Measurements from ENCODE around the gene SYPL1.
"Not testable (repeated sequence)": the region's sequence is repeated elsewhere in the genome, so short reads cannot be mapped to it uniquely, and the experiment has no call there.

The SYPL1 gene

DNA sequence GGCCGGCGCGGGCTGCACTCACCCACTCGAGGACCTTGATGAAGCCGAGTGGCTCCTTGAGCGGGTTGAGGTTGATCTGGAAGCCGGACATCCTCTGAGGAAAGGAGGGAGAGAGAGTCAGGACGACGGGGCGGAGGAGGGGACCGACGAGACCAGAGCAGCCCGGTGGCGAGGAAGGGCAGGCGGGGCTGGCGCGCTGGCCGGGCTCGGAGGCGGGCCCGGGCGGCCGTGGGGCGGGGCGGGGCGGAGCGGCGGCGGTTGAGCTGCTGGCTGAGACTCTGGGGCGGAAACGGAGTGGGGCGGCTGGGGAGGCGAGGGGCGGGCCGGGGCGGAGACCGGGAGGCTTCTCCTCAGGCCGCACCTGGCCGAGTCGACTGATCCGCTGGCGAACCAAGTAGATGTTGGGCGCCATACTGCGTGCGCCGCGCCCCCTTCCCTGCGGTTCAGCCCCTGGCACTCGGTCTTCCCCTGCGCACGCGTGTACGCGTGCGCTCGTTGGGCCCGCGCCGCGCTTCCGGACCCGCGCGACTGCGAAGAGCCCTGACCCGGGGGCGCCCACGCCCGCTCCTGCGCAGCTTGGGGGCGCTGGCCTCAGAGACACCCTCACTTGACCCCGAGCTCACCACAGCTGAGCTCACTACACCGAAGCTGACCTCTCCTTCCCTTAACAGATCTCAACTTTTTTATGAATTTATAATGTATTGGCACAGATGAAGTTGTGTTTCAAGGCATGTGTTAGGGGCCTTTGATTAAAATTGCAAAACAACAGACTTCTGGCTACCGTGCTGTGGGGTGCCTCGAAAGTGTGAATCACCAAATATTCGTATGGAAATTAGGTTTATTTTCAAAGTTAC, at the start of gene SYPL1:
SYPL1 (minus strand) TSS at position 195 of the 854 bp plus-strand sequence; CDS start at position 91, 104 bp downstream.
- DNase-seq (ENCODE audit: low read depth), result peak; percentile 89

GRCh38 chr7:106155027-106155426, 42.9 kb upstream of the SYPL1 start:
- DNase-seq (ENCODE audit: low read depth), result no peak

GRCh38 chr7:106153891-106154449, 41.9 kb upstream of the SYPL1 start:
- DNase-seq (ENCODE audit: low read depth), result peak; percentile 54

- DNase-seq (ENCODE audit: low read depth), result no peak
Observed at GRCh38 chr7:106152313-106152665, 40.2 kb upstream of the SYPL1 start.

- no peak for DNase-seq (ENCODE audit: low read depth)
Observed at GRCh38 chr7:106151459-106152312, 39.6 kb upstream of the SYPL1 start.

DNA sequence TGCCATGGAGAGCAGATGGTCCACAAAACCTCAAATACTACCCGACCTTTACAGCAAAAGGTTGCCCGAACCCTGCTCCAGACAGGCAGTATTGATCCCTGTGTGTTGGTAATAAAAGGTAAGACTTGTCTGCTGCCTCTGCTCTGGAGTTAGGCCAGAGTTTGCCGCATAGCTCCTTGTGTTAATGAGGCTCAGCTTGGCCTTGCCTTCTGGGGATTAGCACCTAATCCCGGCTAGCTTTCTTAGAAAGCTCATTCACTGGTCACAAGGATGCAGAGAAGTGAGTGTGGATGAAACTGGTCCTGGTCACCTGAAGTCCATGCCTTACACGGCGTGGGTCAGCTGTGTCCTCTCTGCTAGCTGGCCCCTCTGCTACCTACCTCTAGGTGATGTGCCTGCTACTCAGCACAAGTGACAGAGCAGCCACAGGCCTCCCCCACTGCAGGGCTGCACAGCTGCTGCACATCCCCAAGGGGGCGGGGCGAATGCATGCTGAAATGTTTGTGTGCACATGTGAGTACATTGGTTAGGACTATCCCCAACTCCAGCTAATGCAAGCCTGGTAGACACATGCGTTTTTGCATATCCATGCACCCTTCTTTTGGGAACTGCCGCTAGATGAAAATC, 31.7 kb upstream of the SYPL1 start:
- no peak for DNase-seq (ENCODE audit: low read depth)

DNA sequence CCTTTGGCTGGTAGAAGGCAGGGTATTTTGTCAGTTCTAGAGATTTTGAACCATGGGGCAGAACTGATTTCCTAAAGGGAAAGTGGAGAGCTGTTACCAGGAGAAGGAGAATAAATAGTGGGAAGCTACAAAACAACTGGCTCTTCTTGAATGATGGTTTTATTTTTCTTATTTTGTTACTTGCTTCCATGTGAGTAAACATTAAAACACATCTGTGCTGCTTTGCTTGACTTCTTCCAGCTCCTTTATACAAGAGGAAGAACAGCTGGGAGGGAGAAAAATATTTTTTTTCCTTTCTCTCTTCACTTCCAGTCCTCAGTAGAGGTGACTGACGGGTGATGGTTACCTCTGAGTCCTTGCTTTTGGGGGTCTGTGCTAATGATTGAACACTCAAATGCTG, 30.0 kb upstream of the SYPL1 start:
- DNase-seq (ENCODE audit: low read depth), result no peak

- DNase-seq (ENCODE audit: low read depth), result no peak
Observed at GRCh38 chr7:106140406-106141173, 28.5 kb upstream of the SYPL1 start.

- DNase-seq (ENCODE audit: low read depth), result no peak
Observed at GRCh38 chr7:106139265-106140251, 27.4 kb upstream of the SYPL1 start.

DNA sequence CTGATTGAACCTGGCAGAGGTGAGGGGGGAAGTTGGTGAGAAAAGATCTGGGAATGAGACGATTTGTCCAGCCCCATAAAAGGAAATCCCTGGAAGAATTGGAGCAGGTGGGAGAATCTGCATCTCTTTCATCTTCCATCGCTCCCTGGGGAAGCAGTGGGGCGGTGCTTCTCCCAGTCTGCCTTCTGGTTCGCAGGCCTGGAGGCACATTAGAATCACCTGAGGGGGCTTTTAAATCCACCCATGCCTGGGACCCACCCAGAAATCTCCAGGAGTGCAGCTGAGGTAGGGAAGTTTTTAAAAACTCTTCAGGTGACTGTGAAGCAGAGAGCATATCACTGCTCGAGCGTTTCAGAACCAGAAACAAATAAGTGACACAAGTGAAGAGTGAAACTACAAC, 26.7 kb upstream of the SYPL1 start:
- no peak for DNase-seq (ENCODE audit: low read depth)

- not testable (repeated sequence) for DNase-seq (ENCODE audit: low read depth)
Observed at GRCh38 chr7:106138181-106138580, 26.1 kb upstream of the SYPL1 start.

- no peak for DNase-seq (ENCODE audit: low read depth)
Observed at GRCh38 chr7:106134241-106134640, 22.1 kb upstream of the SYPL1 start.

DNA sequence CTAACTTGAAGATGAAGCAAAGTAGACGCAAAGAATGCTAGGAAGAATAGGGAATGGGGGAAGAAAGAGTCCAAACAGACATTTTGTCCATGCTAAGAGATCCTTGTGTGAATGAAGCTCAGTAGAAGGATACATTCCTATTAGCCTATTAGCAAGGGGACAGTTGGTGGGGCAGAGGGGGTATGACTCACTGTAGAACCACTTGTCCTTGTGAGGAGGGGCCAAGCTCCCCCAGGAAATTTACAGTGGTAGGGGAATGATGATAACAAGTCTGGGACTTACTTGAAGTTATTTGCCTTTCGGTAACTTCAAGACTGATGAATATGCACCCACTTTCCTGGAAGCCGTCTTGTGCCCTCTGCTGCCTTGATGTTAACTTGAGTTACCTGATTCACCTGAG, 17.2 kb upstream of the SYPL1 start:
- DNase-seq (ENCODE audit: low read depth), result no peak

DNA sequence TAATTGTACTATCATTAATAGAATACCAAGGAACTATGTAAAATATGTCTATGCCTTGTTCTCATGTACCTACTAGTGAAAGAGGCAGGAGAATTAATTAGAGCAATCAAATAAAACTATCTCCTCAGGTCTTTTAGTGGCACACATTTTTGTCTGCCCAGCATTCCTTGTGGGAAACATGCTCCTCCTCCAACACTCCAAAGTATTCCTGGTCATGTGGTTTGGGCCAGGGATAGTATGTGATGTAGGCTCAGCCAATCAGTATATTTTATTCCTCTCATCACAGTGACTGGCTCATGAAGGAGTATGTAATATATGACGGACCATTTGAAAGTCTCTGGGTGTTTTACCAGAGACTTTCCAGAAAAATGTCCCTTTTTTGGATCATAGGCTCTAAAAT, 16.7 kb upstream of the SYPL1 start:
- DNase-seq (ENCODE audit: low read depth), result no peak

GRCh38 chr7:106127984-106128780, 16.1 kb upstream of the SYPL1 start:
- DNase-seq (ENCODE audit: low read depth), result no peak

GRCh38 chr7:106126170-106126938, 14.2 kb upstream of the SYPL1 start:
- DNase-seq (ENCODE audit: low read depth), result peak; percentile 10

GRCh38 chr7:106125417-106125816, 13.3 kb upstream of the SYPL1 start:
- no peak for DNase-seq (ENCODE audit: low read depth)

GRCh38 chr7:106124186-106124585, 12.1 kb upstream of the SYPL1 start:
- DNase-seq (ENCODE audit: low read depth), result no peak

DNA sequence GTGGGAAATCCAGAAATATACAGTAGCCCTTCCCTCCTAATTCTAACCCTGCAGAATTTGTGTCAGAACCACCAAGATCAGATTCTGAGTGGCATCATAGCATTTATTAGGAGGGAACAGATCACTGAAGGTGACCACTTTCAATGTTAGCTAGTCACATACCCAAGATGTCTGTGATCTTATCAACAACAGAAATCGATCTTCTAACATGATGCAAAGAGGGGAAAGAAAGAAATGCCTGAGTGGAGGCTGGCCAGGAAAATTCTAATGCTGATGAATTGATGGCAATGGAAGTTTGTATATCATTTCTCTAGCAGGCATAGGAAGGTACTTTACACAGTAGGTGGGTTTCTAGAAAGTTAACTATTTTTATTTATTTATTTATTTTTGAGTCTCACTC, 10.6 kb upstream of the SYPL1 start:
- DNase-seq (ENCODE audit: low read depth), result no peak

All from activated T-helper 9 cell treated with anti-CD3 and anti-CD28 coated beads, Interleukin-2, amount 50 U/mL, for 16 hours (primary cell).